EL (cell line): ENCODE data around the gene POLR3E.

Experiments used
- DNase-seq: peaks from one replicate; pipeline ENCODE4 v3.0.0-alpha.2; 2016

Gene POLR3E

GRCh38 chr16:22317625-22318024 is 20.4 kb downstream of the POLR3E start:
- no peak for DNase-seq

- peak; percentile 36 for DNase-seq
Measured at GRCh38 chr16:22318690-22319358, 21.6 kb downstream of the POLR3E start.

GRCh38 chr16:22320572-22321339 is 23.5 kb downstream of the POLR3E start:
- DNase-seq: no peak

GRCh38 chr16:22321340-22322001 is 24.3 kb downstream of the POLR3E start:
- DNase-seq: peak; percentile 61

- DNase-seq: no peak
Measured at GRCh38 chr16:22322021-22322471, 24.8 kb downstream of the POLR3E start.

- DNase-seq: no peak
Measured at GRCh38 chr16:22322741-22323140, 25.5 kb downstream of the POLR3E start.

GRCh38 chr16:22323173-22323958 is 26.2 kb downstream of the POLR3E start:
- DNase-seq: no peak

GRCh38 chr16:22323959-22324786 is 27.0 kb downstream of the POLR3E start:
- DNase-seq: no peak

- no peak for DNase-seq
Measured at GRCh38 chr16:22324787-22325597, 27.8 kb downstream of the POLR3E start.

- no peak for DNase-seq
Measured at GRCh38 chr16:22325598-22326368, 28.6 kb downstream of the POLR3E start.

- no peak for DNase-seq
Measured at GRCh38 chr16:22326369-22326652, 29.1 kb downstream of the POLR3E start.

GRCh38 chr16:22326771-22327445 is 29.7 kb downstream of the POLR3E start:
- DNase-seq: no peak

GRCh38 chr16:22327446-22327775 is 30.2 kb downstream of the POLR3E start:
- no peak for DNase-seq

GRCh38 chr16:22328081-22328725 is 31.0 kb downstream of the POLR3E start:
- DNase-seq: no peak

GRCh38 chr16:22329199-22329695 is 32.0 kb downstream of the POLR3E start:
- no peak for DNase-seq

GRCh38 chr16:22330326-22330725 is 33.1 kb downstream of the POLR3E start:
- no peak for DNase-seq

GRCh38 chr16:22333457-22333994 is 36.3 kb downstream of the POLR3E start:
- DNase-seq: no peak

- DNase-seq: no peak
Measured at GRCh38 chr16:22335668-22336246, 38.5 kb downstream of the POLR3E start.

GRCh38 chr16:22336581-22336980 is 39.4 kb downstream of the POLR3E start:
- DNase-seq: no peak
